AG09309 (cell line): ENCODE results near the gene ABTB2.
A peak's percentile ranks its signal among the peaks of the same experiment; 100 is the strongest.

ENCODE experiments used
- DNase-seq: peaks from one replicate; pipeline ENCODE4 v3.0.0-alpha.2; 2010; ENCODE audit warnings: low read depth
- H3K4me3 ChIP-seq: 2 replicates; pipeline ENCODE4 v1.5.1; 2011; ENCODE audit warnings: mild to moderate bottlenecking, low read depth, low read length, moderate library complexity; ENCODE audit not compliant: control insufficient read depth
- CTCF ChIP-seq: IDR thresholded peaks from 2 replicates; pipeline ENCODE4 v1.5.1; 2011; ENCODE audit warnings: mild to moderate bottlenecking, low read depth, low read length, inconsistent platforms; ENCODE audit not compliant: insufficient read depth, control insufficient read depth; ENCODE audit errors: missing control alignments

ABTB2 gene

GRCh38 chr11:34356576-34356912, 1.3 kb downstream of the ABTB2 start:
- H3K4me3 ChIP-seq: peak overlapping the region; percentile 54
- TF ChIP-seq CTCF: no peak
- no peak for DNase-seq

GRCh38 chr11:34356130-34356529, 1.7 kb downstream of the ABTB2 start:
- DNase-seq: no peak
- H3K4me3 ChIP-seq: peak overlapping the region; percentile 54
- TF ChIP-seq CTCF: no peak

GRCh38 chr11:34355726-34356125, 2.1 kb downstream of the ABTB2 start:
- no peak for DNase-seq
- no peak for TF ChIP-seq CTCF
- no peak overlapping the region for H3K4me3 ChIP-seq

- no peak overlapping the region for H3K4me3 ChIP-seq
- TF ChIP-seq CTCF: no peak
- DNase-seq: no peak
These were observed 3.0 kb downstream of the ABTB2 start for GRCh38 chr11:34354782-34355181.

GRCh38 chr11:34353881-34354280, 3.9 kb downstream of the ABTB2 start:
- H3K4me3 ChIP-seq: no peak overlapping the region
- no peak for DNase-seq
- no peak for TF ChIP-seq CTCF

GRCh38 chr11:34351687-34352469, 5.9 kb downstream of the ABTB2 start:
- H3K4me3 ChIP-seq: no peak overlapping the region
- no peak for DNase-seq
- TF ChIP-seq CTCF: no peak
